GM21528 (cell line): Measurements from ENCODE around the gene ZNF629.

Experiments
- ATAC-seq: cut with Tn5 transposase; IDR thresholded peaks from one replicate; pipeline ENCODE4 v1.9.1; 2021; ENCODE audit warnings: mild to moderate bottlenecking, moderate library complexity; ENCODE audit not compliant: unreplicated experiment, low FRiP score

ZNF629 gene

DNA sequence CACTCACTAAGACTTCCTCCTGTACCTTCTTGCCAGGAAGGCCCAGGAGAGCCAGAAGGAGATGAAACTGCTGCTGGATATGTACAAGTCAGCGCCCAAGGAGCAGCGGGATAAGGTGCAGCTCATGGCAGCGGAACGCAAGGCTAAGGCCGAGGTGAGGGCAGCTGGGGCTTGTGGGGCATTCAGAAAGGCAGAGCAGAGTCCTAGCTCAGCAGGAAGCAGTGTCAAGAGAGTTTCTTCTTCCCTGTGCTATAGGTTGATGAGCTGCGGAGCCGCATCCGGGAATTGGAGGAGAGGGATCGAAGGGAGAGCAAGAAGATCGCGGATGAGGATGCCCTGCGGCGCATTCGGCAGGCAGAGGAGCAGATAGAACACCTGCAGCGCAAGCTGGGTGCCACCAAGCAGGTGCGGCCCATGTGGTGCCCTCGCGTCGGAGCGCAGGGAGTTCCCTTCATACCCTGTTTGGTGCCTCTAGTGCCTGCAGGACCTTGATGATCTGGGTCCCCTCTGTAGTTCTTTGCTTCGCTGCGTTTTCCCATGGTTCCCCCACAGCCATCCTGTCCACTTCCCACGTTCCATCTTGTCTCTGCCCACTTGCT, 18.3 kb downstream of the ZNF629 start:
- no peak for ATAC-seq

DNA sequence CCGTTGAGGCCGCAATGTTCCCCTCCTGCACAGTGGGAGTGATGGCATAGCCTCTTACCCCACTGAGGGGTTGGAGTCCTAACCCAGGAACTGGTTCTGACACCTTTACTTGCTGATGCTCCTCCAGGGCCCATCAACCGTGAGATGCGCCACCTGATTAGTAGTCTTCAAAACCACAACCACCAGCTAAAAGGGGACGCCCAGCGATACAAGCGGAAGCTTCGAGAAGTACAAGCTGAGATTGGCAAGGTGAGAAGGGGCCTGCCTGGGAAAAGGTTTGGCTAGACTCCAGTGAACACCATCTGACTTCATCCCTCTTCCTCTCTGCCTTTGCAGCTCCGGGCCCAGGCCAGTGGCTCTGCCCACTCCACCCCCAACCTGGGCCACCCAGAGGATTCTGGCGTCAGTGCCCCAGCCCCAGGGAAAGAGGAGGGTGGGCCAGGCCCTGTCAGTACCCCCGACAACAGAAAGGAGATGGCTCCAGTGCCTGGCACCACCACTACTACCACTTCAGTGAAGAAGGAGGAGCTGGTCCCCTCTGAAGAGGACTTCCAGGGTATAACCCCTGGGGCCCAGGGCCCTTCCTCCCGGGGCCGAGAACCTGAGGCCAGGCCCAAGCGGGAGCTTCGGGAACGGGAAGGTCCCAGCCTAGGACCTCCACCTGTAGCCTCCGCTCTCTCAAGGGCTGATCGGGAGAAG, 19.1 kb downstream of the ZNF629 start:
- ATAC-seq: no peak

DNA sequence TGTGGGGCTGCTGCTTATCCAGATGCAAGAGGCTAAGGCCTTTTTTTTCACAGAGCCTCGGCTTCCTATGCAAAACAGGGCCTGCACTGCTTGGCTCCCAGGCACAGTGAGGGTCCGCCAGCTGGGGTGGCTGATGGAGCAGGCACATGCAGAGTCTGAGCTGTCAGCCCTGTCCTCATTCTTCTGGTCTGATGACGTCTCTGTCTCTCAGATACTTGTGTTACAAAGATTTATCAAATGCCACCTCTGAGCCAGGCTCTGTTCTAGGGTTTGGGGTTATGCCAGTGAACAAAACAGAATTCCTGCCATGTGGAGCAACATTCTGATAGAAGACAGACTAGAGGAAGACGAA, 20.1 kb downstream of the ZNF629 start:
- no peak for ATAC-seq

DNA sequence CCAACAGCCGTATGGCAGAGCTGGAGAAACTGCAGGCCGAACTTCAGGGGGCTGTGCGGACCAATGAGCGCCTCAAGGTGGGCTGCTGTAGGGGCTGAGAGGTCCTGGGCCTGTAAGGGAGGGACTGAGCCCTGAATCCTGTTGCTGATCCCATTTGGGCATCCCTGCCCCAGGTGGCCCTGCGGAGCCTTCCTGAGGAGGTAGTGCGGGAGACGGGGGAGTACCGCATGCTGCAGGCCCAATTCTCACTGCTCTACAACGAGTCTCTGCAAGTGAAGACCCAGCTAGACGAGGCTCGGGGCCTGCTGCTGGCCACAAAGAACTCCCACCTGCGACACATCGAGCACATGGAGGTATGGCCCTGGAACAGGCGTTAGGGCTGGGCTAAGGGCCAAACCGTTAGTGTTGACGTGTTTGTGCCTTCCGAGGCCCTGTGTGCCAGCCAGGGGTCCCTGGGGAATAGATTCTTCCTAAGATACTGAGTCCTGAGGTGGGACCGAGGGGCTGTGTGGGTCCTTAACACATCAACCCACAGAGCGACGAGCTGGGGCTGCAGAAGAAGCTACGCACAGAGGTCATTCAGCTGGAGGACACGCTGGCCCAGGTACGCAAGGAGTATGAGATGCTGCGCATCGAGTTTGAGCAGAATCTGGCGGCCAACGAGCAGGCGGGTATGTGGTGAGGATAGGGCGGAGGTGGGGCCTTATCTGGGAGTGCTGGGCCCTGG, 20.6 kb downstream of the ZNF629 start:
- ATAC-seq: no peak

DNA sequence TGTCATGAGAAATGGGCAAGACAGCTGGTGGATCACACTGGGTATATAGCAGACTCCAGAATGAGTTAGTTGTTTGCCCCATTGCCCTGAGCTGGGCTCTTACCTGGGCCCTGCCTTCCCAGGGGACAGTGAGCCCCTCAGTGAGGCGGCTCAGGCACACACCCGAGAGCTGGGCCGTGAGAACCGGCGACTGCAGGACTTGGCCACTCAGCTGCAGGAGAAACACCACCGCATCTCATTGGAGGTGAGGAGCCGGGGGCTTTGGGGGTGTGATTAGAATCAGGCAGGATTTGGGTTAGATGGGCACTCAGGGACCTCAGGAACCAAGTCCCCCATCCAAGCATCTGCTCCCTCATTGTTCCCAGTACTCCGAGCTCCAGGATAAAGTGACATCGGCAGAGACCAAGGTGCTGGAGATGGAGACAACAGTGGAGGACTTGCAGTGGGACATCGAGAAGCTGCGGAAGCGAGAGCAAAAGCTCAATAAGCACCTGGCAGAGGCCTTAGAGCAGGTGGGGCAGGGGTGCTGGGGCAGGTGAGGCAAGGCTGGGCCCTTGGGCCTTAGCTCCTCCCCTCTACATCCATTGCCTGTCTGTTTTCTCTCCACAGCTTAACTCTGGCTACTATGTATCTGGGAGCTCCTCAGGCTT, 22.1 kb downstream of the ZNF629 start:
- ATAC-seq: no peak

DNA sequence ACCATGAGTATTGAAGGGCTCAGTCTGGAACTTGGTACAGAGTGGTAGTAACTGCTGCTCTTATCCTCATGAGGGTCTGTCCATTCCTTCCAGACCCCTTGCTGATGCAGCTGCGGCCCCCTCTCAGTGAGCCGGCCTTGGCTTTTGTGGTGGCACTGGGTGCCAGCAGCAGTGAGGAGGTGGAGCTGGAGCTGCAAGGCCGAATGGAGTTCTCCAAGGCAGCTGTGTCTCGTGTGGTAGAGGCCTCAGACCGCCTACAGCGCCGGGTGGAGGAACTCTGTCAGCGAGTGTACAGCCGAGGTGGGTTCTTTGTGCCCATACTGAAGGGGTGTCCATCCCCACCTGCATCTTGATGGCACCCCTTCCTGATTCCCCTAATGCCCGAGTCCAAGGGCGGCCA, 22.9 kb downstream of the ZNF629 start:
- ATAC-seq: no peak

DNA sequence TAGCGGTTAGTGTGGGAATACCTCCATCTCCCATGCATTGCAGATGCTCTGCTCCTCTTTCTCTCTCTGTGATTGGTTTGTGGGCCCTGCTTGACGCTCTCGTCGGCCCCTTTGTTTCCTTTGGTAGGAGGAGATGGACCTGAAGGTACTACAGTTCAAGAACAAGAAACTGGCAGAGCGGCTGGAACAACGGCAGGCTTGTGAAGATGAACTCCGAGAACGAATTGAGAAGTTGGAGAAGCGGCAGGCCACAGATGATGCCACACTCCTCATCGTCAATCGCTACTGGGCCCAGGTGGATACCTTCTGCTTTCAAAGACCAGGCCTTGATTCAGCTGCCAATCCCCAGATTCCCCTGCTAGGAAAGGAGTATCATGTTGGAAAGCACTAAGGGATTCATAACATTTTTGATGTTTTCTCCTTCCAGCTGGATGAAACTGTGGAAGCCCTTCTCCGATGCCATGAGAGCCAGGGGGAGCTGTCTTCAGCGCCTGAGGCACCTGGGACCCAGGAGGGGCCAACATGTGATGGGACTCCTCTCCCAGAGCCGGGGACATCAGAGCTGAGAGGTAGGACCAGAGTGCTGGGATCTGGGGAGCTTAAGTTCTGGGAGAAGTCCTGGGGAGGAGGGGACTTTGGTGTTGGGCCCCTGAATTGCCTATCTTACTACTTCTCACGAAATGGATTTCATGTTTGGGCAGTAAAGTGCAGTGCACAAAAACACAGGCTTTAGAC, 23.8 kb downstream of the ZNF629 start:
- no peak for ATAC-seq

DNA sequence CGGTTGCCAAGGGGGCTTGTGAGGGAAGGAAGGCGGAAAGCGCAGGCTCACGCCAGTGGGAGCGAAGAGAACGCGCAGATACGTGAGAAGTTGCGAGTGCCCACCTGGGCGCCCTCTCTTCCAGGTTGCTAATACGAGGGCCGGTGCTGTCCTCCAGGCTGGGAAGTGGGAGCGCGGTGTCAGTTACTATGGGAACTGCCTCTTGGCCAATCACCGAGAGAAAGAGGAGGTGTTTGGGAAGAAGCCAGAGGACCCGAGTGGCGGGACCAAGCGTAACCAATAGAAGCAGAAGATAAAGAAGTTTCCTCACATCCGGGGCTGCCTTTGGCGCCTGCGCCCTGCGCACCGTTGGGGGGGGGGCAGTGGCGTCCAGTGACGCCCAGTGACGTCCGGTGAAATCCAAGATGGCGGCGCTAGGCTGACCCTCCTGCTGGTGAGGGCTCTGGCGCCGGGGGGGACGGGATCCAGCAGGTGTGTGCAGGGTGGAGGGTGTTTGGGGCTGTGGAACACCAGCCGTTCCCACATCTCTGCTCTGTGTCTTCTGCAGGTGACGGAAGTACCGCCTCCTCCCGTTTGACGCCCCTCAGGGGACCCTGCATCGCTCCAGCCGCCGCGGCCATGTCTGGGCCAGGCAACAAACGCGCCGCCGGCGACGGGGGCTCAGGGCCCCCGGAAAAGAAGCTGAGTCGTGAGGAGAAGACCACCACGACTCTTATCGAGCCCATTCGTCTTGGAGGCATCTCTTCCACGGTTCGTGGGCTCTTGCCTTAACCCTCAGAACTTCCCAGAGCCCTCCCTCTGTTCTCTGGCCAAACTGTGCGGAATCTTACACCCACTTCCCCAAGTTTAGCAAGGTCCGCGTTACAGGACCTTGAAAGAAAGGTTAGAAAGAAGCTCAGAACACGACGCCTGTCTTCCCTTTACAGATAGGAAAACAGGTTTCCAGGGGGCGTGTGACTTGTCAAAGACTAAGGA, 24.8 kb downstream of the ZNF629 start, which contains the start of the genes CFAP119 and RNF40:
Gene CFAP119, minus strand, starts transcription at position 135 of the 975 bp plus-strand sequence. CDS start 314 bp downstream, outside the sequence.
Gene RNF40, plus strand, starts transcription at position 395 of the 975 bp plus-strand sequence. Its CDS starts 224 bp downstream, at position 619.
- ATAC-seq: peak; percentile 86

DNA sequence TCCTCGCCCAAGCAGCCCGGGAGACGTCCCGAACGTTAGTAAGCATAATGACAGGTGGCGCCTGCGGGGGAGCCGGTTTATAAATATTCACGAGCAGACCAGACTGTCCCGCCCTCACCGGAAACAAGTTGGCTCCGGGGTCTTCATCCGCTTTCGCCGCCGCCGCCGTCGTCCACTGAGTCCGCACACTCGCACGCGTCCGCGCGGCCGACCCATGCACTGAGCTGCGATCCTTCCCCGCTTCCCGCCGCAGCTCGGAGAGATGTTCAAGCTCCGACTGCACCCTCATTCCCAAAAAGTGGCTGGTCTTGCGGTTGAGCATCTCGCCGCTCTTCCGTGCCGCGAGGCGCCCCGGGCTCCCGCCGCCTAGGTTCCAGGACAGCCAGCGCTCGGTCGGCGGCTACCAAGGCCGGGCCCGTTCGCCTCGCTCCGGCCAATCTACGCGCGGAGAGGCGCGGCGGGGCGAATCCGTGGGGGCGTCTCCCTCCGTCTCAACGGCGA, 25.5 kb downstream of the ZNF629 start:
- ATAC-seq: peak; percentile 27

DNA sequence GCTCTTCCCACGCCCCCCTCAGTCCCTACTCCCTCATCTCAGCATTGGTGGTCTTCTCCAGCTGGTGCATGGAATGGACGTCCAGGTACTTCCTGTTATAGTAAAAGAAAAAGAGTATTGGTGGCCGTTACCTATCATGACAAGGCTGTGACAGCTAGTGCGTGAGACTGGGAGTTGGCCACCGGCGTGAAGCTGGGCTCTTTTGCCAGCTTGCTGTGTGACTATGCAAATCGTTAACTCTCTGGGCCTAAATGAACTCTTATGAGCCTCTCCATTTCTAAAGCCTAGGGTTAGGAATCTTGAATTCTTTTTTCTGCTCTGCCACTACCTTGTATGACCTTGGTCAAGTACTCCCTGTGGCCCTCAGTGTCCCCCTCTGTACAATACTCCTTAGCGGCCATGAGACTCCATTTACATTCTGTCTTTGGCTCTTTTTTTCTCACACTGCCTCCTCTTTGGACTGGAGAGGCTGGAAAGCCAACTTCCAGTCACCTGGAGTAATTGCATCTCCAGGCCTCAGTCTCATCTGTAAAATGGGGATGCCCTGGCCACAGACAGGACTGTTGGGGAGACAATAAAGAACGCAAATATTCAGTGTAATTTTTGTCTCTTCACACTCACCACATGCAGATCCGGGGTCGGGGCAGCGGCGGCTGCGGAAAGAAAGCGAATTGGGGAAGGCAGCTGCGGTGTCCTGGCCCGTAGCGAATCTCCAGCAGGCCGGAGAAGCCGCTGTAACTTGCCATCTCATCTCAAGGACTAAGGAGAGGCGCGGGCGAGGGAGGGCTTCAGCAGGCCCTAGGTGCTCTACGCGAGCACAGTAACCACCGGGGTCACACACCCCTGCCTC, 26.2 kb downstream of the ZNF629 start:
- ATAC-seq: no peak

DNA sequence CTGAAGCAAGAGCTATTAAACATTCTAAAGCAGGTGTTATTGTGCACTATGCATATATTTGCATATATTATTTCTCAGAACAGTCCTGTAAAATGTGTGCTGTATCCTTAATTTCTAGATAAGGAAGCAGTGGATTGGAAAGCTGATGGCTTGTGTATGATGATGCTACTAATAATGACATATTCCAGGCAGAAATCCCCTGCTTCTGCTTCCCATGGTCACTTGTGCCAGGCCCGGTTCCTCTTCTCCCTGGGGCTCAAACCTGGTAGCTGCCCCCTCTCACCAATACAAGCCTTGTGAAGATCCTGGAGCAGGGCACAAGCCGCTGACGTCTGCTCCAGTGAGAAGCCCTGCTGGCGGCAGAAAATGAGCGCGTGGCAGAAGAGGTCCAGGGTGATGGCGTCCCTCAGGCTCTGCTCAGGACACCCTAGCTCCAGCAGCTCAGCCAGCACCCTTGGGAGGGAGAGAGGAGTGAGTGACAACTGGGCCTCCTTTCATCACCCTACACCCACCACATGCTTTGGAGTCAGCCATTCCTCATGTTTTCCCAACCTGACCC, 26.9 kb downstream of the ZNF629 start:
- no peak for ATAC-seq

DNA sequence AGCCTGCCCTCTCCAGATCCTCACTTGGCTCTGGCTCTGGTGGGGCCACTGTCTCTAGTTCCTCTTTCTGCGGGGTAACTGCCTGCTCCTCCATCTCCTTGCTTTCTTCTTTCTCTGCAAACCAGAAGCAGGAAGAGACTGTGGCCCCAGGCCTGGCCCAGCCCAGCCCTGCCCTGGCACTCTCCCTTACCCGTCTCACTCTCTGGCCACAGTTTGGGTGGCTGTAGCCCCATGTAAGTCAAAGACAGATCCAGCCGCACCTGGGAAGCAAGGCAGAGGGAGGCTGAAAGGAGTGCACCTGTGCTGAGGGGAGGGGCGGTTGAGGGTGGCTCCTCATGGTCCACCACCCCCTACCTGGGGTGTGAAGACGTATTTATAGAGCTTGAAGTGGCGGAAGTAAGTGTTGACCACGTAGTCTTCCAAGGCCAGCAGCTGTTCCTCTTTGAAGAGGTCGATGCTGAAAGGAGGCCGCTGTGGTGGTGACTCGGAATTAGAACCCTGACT, 28.0 kb downstream of the ZNF629 start:
- no peak for ATAC-seq

DNA sequence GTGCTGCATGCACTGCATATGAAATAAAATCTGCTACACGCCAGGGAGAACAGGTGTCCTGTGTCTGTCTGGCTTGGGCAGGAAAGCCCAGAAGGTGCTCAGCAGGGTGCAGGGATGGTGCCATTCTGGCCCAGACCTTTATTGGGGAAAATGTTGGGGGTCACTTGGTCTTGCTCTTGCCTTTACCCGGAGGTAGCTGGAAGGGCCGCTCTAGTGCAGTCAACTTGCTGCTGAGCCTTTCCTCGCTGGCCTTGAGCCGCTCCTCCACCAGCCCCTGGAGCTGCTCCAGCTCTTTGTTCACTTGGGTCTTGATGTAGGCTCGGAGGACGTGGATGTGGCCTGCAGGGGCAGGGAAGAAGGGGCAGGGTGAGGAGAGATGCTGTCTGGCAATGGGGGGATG, 29.7 kb downstream of the ZNF629 start:
- ATAC-seq: no peak

DNA sequence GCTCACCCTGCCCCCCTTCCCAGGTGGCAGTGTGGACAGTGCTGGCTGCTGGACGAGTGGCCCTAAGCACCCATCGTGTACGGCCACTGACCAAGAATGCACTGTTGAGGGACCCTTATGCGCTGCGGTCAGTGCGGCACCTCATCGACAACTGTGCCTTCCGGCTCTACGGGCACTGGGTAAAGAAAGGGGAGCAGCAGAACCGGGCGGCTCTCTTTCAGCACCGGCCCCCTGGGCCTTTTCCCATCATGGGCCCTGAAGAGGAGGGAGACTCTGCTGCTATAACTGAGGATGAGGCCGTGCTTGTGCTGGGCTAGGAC, 30.3 kb downstream of the ZNF629 start:
- ATAC-seq: no peak

DNA sequence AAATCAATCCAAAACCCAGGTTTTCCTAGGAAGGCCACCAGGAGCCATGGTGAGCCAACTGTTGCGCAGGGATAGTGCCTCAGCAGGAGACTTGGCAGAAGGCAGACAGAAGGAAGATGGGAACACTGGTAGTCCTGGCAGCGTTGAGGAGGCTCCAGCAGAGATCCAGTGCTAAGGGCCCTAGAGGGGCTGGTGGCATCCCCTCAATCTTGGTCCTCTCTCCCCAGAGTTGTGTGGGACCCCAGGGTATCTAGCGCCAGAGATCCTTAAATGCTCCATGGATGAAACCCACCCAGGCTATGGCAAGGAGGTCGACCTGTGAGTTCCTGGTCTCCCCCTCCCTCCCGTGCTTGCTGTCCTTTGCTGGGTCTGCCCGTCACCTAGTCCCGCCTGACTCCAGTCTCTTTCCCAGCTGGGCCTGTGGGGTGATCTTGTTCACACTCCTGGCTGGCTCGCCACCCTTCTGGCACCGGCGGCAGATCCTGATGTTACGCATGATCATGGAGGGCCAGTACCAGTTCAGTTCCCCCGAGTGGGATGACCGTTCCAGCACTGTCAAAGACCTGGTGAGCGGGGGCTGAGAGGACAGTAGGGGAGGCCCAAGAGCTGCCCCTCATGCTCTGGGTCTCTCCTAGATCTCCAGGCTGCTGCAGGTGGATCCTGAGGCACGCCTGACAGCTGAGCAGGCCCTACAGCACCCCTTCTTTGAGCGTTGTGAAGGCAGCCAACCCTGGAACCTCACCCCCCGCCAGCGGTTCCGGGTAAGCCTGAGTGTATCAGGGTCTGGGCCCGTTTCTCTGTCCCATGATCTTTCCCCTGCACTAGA, 30.8 kb downstream of the ZNF629 start:
- no peak for ATAC-seq

DNA sequence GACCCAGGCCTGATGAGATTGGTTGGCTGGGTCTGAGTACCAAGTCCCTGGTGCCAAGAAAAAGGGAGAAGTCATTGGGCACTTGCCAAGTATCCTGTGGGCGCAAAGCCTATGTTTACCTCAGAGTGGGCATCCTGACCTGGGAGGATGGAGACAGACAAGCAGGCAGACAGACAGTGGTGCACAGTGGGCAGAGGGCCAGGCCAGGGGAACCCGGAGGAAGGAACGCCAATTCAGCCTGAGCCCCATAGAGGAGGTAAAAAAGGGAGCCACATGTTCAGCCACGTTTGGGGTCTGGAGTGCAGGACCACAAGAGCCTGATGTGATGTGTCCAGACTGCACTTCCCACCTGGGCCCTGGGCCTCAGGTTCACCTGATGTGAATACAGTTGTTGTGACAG, 33.4 kb downstream of the ZNF629 start:
- no peak for ATAC-seq

DNA sequence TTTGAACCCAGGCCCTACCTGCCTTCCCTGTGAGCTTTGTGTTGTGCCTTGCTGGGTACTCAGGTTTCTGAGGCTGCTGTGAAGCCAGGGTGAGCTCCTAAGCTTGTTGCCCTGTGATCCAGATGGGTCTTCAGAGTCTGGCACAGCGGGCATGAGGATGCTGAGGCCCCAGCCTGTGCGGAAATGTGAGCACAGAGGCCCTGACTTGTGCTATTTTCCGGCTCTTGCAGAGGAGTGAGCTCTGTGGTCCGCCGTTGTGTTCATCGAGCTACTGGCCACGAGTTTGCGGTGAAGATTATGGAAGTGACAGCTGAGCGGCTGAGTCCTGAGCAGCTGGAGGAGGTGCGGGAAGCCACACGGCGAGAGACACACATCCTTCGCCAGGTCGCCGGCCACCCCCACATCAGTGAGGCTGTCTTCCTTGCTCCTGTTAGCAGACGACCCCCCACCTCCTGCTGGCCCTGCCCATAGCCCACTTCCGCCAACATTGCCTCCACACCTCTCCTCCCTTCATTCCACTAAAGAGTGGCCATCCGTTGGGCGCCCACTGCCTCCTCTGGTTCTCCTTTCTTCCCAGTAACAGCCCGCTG, 36.0 kb downstream of the ZNF629 start:
- no peak for ATAC-seq
